Ureter (tissue), 1 donor: ENCODE data around the gene SASH3. TPM values are rescaled to one million over a fixed set of nuclear protein-coding genes. Genes with fewer than 3 reads are reported as not detected.
"Not testable (repeated sequence)": the region's sequence is repeated elsewhere in the genome, so short reads cannot be mapped to it uniquely, and the experiment has no call there.

ENCODE experiments used
- DNase-seq: peaks from one replicate; pipeline ENCODE4 v3.0.0-alpha.2; 2020; ENCODE audit warnings: low spot score
- total RNA-seq: library from RNA; stranded (reverse); gene quantifications from one replicate; pipeline ENCODE4 v1.2.4, GENCODE V29; 2023
- donor health status: DM: yes; HTN: yes; CAD: no.

Gene SASH3
- total RNA-seq = 8.4 TPM

DNA sequence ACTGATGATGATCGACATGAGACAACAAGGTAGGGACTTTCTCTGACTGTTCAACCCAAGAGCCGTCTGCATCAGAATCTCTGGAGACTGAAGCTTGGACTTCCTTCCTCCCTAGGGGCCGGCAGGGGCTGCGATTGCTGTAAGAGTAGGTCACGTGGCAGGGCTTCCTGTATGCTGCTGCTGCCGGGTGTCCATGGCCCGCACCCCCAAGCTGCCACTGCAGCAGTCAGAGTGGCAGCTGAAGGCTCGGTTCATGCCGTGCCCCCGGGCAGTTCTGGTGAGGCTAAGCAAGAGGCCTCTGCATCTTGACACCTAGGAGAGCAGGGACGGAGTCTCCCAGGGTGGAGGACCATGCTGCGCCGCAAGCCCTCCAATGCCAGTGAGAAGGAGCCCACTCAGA lies at the start of gene SASH3:
TSS of gene SASH3 (plus strand) at position 203 of the 400 bp plus-strand sequence. CDS start at position 352, 149 bp downstream.
- no peak for DNase-seq

GRCh38 chrX:129731228-129731627 lies 48.5 kb upstream of the SASH3 start:
- DNase-seq = no peak

DNA sequence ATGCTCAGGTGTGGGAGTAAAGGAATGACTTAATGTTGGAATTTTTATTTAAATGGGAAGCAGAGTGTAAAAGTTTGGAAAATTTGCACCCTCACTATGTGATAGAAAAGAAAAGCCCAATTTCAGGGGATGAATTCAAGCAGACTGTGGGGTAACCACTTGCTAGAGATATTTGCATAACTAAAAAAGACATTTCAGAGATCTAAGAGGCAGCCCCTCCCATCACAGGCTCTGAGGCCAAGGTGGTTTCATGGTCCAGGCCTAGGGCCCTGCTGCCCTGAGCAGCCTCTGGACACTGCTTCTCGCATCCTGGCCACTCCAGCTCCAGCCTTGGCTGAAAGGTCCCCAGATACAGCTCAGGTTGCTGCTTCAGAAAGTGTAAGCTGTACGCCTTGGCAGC lies 46.9 kb upstream of the SASH3 start:
- no peak for DNase-seq

DNA sequence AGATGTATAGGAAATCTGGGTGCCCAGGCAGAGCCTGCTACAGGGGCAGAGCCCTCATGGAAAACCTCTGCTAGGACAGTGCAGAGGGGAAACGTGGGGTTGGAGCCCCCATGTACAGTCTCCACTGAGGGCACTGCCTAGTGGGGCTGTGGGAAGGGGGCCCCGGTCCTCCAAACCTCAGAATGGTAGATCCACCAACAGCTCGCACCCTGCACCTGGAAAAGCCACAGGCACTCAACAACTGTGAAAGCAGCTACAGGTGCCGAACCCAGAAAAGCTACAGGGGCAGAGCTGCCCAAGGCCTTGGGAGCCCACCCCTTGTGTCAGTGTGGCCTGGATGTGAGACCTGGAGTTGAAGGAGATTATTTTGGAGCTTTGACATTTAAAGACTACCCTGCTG lies 46.4 kb upstream of the SASH3 start:
- no peak for DNase-seq

DNA sequence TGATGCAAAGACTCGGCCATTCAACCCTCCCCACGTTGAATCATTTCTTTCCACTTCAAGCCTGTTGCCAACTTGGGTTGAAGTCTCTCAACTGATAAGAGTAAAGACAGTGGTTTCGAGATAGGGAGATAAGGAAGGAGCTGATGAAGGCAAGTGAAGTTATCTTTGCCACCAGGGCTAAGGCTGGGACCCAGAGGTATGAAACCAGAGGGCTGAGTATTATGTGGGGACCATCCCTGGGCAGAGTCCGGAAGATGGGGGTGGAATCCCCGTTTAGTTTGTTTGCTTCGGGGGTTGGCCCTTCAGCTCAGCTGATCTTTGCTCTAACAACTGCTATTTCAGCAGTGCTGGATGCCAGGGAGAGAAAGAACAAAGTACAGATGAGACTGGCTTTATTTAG lies 43.3 kb upstream of the SASH3 start:
- no peak for DNase-seq

DNA sequence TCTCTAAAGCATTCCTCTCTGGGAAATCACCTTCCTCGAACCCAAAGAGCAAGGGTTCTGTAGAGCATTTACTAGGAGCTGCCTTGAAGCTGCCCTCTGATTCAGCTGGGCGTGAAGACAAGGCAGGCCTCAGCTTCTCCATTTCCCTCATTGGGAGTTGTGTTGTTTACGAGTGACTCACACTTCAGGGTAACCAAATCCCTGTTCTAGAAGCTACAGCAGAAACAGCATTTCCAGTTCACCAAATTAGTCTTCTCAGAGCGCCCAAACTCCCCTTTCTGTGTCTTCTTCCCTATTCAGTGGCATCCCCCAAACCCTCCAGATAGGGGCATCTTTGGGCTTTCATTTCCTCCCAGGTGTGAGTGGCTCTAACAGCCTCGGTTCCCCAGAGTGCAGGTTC lies 41.8 kb upstream of the SASH3 start:
- no peak for DNase-seq

DNA sequence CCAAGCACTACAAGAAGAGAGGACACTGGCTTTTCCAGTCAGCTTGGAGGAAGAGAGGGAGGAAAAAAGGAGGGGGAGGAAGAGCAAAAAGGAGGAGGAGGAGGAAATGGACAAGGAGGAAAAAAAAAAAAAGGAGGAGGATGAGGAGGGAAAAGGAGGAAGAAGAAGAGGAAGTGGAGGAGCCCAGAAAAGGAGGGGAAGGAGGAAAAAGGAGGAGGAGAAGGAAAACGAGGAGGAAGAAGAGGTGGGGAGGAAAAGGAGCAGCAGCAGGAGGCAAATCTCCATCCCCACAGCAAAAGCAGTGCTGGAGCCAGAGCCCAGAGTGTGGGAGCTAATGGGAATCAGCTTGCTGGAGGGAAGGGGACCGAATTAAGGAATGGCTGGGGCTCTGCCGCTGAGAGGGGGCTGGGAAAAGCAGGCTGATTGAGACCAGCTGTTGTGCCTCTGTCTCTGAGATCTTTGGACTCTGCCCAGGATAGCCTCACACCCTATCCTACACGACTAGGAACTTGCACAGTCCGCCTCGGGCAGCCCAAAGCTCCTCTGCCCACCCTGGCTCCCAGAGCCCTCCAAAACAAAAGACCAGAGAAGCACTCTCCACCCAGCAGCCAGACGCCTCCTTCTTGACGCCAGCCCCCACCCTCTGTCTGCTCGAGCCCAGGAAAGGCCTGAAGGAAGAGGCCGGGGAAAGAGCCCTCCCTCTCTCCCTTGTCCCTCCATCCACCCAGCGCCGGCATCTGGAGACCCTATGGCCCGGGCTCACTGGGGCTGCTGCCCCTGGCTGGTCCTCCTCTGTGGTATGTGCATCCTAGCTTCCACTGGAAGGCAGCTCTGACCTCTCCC lies 41.1 kb upstream of the SASH3 start, which contains the start of gene XPNPEP2:
TSS of gene XPNPEP2 (plus strand) at position 514 of the 843 bp plus-strand sequence. CDS start at position 749, 235 bp downstream.
- DNase-seq = no peak

DNA sequence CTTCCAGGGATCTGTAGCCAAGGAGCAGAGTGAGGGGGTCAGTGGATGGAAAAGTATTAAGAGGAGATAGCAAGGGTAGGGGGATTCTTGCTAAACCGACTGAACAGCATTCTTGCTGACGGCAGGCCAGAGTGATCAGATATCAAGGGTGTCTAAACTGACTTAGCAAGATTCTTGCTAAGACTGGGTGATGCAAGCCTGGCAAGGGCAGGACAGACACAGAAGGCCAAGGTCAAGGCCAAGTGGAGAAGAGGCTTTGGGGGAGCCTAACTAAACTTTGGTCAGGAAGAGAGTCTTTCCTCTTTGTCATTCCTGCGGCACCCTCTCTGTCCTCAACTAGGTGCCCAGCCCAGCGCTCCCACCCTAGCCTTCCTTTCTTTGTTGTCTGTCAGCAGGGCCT lies 40.2 kb upstream of the SASH3 start:
- no peak for DNase-seq

- no peak for DNase-seq
These were observed 37.6 kb upstream of the SASH3 start for GRCh38 chrX:129741880-129742758.

DNA sequence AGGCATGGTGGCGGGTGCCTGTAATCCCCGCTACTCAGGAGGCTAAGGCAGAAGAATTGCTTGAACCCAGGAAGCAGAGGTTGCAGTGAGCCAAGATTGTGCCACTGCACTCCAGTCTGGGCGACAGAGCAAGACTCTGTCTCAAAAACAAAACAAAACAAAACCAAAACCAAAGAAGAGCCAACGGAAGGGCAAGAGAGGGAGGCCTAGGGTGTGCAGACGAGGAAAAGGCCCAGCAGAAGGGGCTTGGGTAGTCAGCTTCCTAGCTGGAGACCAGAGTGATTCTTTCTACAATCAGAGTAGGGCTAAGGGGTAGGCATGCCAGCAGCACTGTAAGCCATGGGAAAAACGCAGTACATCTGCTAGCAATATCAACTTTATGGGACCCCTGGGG lies 37.0 kb upstream of the SASH3 start:
- not testable (repeated sequence) for DNase-seq

DNA sequence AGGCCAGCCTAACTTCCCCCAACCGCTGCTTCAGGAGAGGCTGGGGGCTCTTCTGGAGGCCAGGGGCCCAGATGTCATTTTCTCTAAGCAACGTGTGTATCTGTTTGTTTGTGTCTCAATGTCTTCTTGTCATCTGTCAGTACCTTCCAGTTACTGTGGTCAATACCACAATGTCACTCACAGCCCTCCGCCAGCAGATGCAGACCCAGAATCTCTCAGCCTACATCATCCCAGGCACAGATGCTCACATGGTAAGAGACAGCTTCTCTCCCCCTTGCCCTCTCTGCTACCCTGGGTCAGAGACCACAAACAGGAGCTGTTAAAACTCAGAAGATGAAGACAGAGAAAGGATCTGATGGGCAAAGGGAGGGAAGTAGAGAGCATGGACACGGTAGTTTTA lies 35.9 kb upstream of the SASH3 start:
- DNase-seq = no peak

- no peak for DNase-seq
These were observed 34.9 kb upstream of the SASH3 start for GRCh38 chrX:129744861-129745321.

DNA sequence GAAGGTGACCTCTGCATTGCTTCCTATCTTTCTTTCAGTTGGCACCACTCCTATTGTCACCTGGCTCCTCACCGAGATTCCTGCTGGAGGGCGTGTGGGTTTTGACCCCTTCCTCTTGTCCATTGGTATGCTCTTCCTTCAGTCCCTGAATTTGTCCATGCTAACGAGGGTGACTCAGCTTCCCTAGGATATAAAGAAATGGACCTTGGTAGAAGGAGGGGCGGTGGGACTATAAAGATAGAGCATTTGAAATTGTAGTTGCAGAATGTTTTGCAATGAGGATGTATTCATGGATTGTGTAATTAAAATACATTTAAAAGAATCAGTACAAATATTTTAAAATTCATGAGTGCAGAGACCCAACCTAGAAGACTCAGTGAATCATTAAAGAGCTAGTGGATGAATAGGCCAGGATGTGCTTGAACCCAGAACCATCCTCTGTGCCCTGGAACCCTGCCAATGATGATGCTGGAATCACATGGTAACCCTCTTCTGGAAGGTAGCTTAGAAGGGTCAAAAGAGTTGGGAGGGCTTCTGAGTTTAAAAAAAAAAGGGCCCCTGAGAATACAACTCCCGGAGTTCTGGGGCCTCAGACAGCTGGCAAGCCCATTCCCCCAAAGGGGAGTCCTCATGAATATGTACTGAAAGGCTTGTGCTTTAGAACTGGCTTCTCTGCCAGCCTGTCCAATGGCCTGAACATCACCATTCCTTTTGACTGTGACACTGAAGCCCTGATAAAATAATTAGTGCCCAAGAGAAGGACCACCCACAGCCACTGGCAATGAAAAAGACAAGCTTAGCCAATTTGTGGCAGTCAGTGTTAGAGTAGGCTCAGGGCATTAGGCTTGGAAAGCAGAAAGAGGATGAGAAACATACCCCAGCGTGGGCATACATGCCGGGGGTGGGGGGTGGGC lies 32.9 kb upstream of the SASH3 start:
- DNase-seq = no peak

GRCh38 chrX:129747533-129747932 lies 32.2 kb upstream of the SASH3 start:
- no peak for DNase-seq

DNA sequence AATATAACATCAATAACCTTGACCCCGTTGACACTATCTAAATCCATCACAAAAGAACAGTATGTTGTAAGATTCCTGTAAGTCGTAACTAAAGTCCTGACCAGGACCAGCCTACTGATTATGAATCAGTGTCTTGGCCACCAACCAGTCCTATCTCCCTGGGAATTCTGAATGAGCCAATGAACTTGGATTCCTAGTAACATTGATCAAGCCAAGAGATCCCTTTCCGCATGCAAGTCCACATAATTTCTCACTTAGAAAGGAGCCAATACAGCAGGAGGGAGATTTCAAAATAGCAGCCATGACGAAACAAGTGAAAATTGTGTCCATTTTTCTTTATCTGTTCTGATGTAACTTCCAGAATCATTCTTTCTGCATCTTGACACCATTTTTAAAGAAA lies 31.4 kb upstream of the SASH3 start:
- no peak for DNase-seq

- DNase-seq = no peak
These were observed 30.7 kb upstream of the SASH3 start for GRCh38 chrX:129749069-129749468.

DNA sequence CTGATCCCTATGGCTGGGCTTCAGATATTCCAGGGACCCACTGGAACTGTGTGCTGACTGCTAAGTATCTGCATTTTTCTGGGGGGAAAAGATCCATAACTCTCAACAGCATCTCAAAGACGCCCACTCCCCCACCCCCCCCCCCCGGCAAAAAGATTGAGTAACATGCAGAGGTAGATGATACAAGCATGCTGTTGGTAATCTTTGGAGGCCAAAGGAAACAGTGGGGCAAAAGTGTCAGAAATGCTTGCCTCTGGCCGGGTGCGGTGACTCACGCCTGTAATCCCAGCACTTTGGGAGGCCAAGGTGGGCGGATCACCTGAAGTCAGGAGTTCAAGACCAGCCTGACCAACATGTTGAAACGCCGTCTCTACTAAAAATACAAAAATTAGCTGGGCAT lies 28.8 kb upstream of the SASH3 start:
- no peak for DNase-seq

GRCh38 chrX:129754056-129755024 lies 25.4 kb upstream of the SASH3 start:
- DNase-seq = no peak

DNA sequence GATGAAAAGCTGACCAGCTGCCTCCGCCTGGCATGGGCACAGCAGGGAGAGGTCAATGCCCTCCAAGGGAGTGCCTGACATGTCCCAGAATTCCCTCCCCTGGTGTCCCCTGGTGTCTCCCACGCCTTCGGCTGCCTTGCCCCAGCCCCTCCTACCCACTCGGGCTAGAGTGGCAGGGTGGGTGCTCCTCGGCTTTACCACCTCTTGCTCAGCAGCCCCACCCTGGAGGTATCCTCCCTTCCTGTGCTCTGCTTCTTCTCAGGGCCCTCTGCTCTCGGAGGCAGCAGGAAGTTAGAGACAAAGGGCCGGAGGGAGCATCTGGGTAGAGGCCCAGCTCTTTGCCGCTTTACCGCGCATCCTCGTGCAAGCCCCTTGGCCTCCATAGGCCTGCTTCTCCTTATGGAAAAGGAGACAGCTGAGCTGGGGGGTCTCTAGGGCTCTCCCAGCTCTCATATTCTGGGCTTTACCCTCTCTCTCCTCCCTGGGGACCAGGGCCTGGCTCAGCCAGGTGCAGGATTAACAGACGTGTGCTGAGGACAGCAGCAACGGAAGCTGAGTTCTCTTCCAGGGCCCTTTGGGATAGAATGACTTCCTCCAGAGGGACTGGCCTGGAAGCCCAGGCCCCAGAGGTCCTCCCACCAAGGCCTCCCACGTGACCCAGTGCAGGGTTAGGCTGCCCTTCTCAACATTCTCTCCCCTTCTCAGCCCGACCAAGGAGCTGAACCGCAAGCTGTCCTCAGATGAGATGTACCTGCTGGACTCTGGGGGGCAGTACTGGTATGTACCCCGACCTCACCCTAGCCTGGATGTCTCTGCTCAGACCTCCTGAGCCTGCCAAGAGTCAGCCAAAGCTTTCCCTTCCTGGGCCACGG lies 23.7 kb upstream of the SASH3 start:
- no peak for DNase-seq
